Mucosa of rectum (tissue), 2 donors: ENCODE data around the gene RUBCNL.

Source experiments
- H3K27ac ChIP-seq, 2 donors: one replicate each; pipeline ENCODE4 v1.7.0; 2013; ENCODE audit warnings: inconsistent platforms in 2 of 2, low read depth in 2 of 2, low read length in 2 of 2
- H3K27me3 ChIP-seq, 2 donors: one replicate each; pipeline ENCODE4 v1.7.0; 2013; ENCODE audit warnings: low read length in 2 of 2; ENCODE audit not compliant: control insufficient read depth in 2 of 2, insufficient read depth in 2 of 2
- H3K36me3 ChIP-seq, 2 donors: one replicate each; pipeline ENCODE4 v1.7.0; 2013; ENCODE audit warnings: low read length in 2 of 2; ENCODE audit not compliant: control insufficient read depth in 2 of 2, insufficient read depth in 2 of 2
- H3K4me1 ChIP-seq, 2 donors: one replicate each; pipeline ENCODE4 v1.7.0; 2013; ENCODE audit warnings: low read length in 2 of 2, mild to moderate bottlenecking in 1 of 2; ENCODE audit not compliant: control insufficient read depth in 2 of 2, insufficient read depth in 2 of 2
- H3K4me3 ChIP-seq, 2 donors: one replicate each; pipeline ENCODE4 v1.7.0; 2013; ENCODE audit warnings: low read length in 2 of 2
- H3K9ac ChIP-seq, 2 donors: one replicate each; pipeline ENCODE4 v1.7.0; 2013; ENCODE audit warnings: low read length in 2 of 2, low read depth in 1 of 2, mild to moderate bottlenecking in 1 of 2
- H3K9me3 ChIP-seq, 2 donors: one replicate each; pipeline ENCODE4 v1.7.0; 2013; ENCODE audit warnings: low read length in 2 of 2; ENCODE audit not compliant: control insufficient read depth in 2 of 2
- donor health status: healthy.
- donor health status: Normal muscosa, but diverticular disease.

Gene RUBCNL

DNA sequence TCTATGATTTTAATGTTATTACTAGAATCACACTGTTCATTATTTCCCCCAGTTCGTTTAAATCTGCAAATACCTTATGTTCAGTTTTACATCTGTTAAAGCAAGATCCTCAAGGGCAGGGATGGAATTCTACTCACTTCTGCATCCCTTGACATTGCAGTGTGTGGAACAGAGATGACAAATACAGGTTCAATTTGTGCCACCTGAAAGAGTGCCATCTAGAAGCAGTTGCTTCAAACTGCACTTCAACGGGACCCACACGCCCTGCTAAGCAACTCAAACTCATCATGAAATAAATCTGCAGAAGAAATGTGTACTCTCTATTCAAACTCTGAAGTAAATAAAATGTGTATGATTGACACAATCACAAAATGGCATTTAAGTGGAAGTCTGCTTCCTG lies 44.5 kb downstream of the RUBCNL start:
- H3K9me3 ChIP-seq, result no peaks in the 10 kb centered on the region
- peaks cover 29 to 32% of the 10 kb centered on the region in 2 donors for H3K36me3 ChIP-seq
- no peak overlapping the region for H3K9ac ChIP-seq
- no peaks in the 10 kb centered on the region for H3K4me1 ChIP-seq
- H3K27me3 ChIP-seq, result no peaks in the 10 kb centered on the region
- no peak overlapping the region for H3K27ac ChIP-seq
- no peak overlapping the region for H3K4me3 ChIP-seq

DNA sequence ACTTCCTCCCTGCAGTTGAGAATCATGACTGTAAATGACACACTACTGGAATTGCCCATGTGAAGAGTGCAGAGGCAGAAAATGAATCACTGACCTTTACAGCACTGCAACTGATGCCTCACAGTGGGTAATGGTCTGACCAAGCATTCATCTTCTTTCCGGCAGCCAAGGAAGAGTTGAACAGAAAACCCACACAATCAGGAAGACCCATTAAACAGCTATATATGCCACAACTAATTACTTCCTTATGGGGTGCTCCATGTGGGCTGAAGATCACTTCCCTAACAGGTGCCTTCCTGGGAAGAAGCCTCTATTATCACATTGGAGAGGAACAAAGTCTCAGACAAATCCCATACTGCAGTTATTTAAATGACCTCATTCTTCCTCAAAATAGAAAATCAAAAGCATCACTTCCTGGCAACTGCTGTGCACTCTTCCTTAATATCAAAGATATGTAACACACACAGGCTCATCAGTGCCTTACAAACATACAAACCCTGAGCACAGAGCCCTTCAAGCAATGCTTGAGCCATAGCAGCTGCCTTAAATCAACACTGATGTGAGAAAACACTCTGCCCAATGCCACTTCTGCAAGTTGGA lies 45.8 kb downstream of the RUBCNL start:
- H3K27me3 ChIP-seq, result no peaks in the 10 kb centered on the region
- H3K27ac ChIP-seq, result no peak overlapping the region
- H3K36me3 ChIP-seq, result peaks cover 29 to 32% of the 10 kb centered on the region in 2 donors
- H3K4me1 ChIP-seq, result no peaks in the 10 kb centered on the region
- no peaks in the 10 kb centered on the region for H3K9me3 ChIP-seq
- no peak overlapping the region for H3K9ac ChIP-seq
- H3K4me3 ChIP-seq, result no peak overlapping the region

DNA sequence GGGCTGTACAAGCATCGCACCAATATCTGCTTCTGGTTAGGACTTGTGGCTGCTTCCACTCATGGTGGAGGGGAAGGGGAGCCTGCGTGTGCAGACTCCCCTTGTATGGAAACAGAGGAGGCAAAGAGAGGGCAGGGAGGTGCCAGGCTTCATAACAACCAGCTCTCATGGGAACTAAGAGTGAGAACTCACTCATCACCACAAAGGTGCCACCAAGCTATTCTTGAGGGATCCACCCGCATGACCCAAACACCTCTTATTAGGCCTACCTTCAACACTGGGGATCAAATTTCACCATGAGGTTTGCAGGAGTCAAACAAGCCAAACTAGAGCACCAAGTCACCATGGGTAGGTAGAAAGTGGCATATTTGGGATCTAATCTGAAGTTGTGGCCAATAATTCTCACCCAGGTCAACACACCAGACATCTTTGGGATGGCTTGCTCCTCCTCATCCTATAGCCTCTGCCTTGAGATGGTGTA lies 46.4 kb downstream of the RUBCNL start:
- Histone ChIP-seq H3K4me1 (no peaks in the 10 kb centered on the region), H3K27me3 (no peaks in the 10 kb centered on the region), H3K9me3 (no peaks in the 10 kb centered on the region), H3K36me3 (peaks cover 25 to 32% of the 10 kb centered on the region in 2 donors), H3K9ac (no peak overlapping the region), H3K4me3 (no peak overlapping the region), H3K27ac (no peak overlapping the region)

DNA sequence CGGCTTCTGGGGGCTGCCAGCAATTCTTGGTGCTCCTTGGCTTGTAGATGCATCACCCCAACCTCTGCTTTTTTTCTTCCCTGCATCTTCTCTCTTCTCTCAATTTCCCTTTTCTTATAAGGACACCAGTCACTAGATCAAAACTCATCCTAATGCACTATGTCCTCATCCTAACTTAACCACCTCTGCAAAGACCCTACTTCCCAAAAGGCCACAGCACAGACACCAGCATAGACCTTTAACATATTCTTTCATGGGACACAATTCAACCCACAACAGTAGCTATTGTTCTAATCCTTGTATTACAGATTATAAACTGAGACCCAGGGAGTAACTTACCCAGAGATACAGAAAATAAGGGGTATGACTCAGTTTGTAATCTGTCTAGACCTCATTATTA lies 47.0 kb downstream of the RUBCNL start:
- Histone ChIP-seq H3K36me3 (peaks cover 22 to 29% of the 10 kb centered on the region in 2 donors), H3K9me3 (no peaks in the 10 kb centered on the region), H3K4me3 (no peak overlapping the region), H3K4me1 (no peaks in the 10 kb centered on the region), H3K27me3 (no peaks in the 10 kb centered on the region), H3K27ac (no peak overlapping the region), H3K9ac (no peak overlapping the region)

DNA sequence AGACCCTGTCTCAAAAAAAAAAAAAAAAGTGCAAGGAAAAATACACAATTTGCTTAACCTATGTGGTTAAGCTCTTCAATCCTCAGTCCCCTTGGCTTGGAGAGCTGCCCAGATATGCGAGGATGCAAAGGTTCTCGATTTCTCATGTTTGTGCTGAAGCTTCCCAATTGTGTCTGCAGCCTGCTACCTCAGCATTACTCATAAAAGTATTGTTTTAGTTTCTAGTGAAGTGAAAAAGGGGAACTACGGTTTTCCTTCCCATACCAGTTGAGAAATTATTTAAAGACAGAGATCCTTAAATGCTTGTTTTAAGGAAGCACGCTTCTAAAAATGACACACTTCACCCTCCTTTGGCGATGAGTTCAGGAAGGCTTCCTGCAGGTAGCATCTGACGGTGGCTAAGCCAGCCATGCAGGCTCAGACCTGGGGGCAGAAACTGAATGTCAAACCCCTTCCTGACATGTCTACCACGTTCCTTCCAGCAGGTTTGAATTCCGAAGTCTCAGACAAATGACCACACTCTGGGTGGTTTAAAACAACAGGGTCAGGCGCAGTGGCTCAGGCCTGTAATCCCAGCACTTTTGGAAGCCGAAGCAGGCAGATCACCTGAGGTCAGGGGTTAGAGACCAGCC lies 47.9 kb downstream of the RUBCNL start:
- no peak overlapping the region for H3K27ac ChIP-seq

DNA sequence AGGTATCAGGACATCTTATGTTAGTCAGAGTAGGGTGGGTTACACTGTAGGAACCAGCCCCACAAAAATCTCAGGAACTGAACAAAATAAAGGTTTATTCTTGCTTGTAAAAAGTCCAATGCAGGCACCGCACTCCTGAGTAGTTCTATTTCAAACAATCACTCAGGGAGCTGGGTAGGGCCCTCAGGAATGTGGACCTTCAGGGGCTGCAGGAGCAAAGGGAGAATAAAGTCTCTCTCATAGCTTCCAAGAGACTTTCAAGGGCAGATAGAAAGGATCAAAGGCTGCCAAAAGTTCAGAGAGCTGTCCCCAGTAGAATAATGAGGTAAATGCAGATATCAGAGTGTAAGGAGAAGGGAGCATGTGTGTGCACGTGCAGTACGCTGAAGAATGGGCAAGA lies 49.4 kb downstream of the RUBCNL start:
- Histone ChIP-seq H3K36me3 (peaks cover 4 to 16% of the 10 kb centered on the region in 2 donors), H3K4me1 (no peaks in the 10 kb centered on the region), H3K27ac (no peak overlapping the region), H3K9me3 (no peaks in the 10 kb centered on the region), H3K4me3 (no peak overlapping the region), H3K27me3 (no peaks in the 10 kb centered on the region), H3K9ac (no peak overlapping the region)

More for the DNA sequence above, 47.9 kb downstream of the RUBCNL start:
- Histone ChIP-seq H3K9ac (no peak overlapping the region), H3K4me3 (no peak overlapping the region), H3K9me3 (no peaks in the 10 kb centered on the region), H3K27me3 (no peaks in the 10 kb centered on the region), H3K36me3 (peaks cover 14 to 22% of the 10 kb centered on the region in 2 donors), H3K4me1 (no peaks in the 10 kb centered on the region)

DNA sequence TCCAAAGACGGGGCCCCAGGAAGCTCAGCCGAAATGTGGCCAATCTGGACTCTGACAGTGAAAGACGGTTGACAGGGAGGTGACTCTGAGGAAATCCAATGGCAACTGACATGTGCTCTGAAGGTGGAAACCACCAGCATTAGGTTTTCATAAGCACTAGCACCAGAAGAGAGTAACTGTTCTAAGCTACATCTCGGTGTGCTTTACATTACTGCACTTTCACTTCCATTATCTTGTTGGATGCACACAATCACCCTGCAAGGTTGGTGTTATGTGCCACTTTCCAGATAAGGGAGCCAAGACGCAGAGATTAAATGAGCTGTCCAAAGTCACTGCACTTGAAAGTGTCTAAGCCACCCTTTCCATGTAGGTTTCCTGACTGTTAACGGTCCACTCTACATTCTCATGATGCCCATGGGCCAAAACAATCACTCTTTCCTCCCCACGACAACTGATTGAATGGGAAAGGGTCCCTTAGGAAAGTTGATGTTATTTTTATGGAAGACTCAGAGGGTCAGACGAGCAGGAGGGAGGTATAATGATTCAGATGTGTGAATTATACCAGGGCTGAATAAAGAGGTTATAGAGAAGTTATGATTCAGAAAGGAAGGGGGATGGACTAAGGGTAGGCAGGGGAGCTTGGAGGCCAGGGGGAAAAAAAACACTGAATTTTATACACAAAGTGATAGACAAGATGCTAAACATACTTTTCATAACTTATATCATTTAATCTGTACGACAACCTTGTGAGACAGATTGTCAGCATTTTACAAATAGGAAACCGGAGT lies 52.8 kb downstream of the RUBCNL start:
- H3K9me3 ChIP-seq, result no peaks in the 10 kb centered on the region
- no peak overlapping the region for H3K4me3 ChIP-seq
- H3K27me3 ChIP-seq, result no peaks in the 10 kb centered on the region
- no peaks in the 10 kb centered on the region for H3K4me1 ChIP-seq
- no peaks in the 10 kb centered on the region for H3K36me3 ChIP-seq
- no peak overlapping the region for H3K9ac ChIP-seq
- H3K27ac ChIP-seq, result no peak overlapping the region

DNA sequence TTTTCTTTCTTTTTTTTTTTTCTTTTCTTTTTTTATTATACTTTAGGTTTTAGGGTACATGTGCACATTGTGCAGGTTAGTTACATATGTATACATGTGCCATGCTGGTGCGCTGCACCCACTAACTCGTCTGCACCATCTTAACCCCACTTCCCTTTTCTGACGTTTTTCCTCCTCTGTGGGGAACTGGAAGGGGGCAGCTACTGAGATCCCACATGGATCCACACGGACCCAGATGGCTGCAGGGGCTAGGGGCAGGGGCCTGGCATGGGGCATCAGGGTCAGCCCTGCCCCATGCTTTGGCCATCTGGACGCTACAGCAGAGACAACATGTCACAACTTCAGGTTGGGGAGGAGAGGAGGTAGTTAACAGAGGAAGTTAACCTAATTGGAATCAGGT lies 54.3 kb downstream of the RUBCNL start:
- H3K27ac ChIP-seq, result no peak overlapping the region
- H3K9me3 ChIP-seq, result no peaks in the 10 kb centered on the region
- H3K27me3 ChIP-seq, result no peaks in the 10 kb centered on the region
- no peaks in the 10 kb centered on the region for H3K4me1 ChIP-seq
- no peaks in the 10 kb centered on the region for H3K36me3 ChIP-seq
- no peak overlapping the region for H3K4me3 ChIP-seq
- H3K9ac ChIP-seq, result no peak overlapping the region

DNA sequence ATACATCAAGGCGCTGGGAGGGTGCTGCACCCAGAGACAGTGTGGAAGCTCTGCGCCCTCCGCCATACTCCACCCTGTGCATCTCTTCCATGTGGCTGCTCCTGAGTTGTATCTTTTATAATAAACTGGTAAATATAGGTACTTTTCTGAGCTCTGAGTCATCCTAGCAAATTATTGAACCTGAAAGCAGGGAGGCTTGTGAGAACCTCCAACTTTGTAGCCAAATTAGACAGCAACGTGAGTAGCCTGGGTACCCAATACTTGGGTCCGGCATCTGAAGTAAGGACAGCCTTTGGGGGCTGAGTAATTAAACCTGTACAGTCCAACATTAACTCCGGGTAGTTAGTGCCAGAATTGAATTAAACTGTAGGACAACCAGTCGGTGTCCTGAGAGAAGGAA lies 57.4 kb downstream of the RUBCNL start:
- Histone ChIP-seq H3K9ac (no peak overlapping the region), H3K4me1 (no peaks in the 10 kb centered on the region), H3K9me3 (no peaks in the 10 kb centered on the region), H3K36me3 (no peaks in the 10 kb centered on the region), H3K27me3 (no peaks in the 10 kb centered on the region), H3K4me3 (no peak overlapping the region), H3K27ac (no peak overlapping the region)

DNA sequence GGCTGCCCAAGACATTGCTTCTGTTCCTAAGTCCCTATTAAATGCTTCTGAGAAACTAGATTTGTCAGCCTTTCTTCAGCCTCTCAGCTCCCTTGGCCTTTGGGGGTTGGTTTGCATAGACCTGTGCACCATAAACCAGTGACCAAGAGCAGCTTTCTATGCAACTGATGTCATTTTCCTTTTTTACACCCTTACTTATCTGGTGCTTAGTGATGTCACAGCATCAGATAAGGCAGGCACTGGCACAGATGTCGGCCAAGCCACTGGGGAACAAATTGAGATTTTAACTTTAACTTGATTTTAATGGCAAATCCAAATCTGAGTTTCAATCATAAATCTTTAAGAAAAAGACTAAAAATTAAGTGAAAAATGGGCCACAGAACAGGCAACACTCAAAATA lies 59.8 kb downstream of the RUBCNL start:
- Histone ChIP-seq H3K27me3 (no peaks in the 10 kb centered on the region), H3K4me3 (no peak overlapping the region), H3K9me3 (no peaks in the 10 kb centered on the region), H3K9ac (no peak overlapping the region), H3K4me1 (no peaks in the 10 kb centered on the region), H3K27ac (no peak overlapping the region), H3K36me3 (no peaks in the 10 kb centered on the region)
